HG03469 (cell line): ENCODE data around the gene IRF3.
A peak's percentile ranks its signal among the peaks of the same experiment; 100 is the strongest.

Experiments used
- ATAC-seq: cut with Tn5 transposase; IDR thresholded peaks from one replicate; pipeline ENCODE4 v1.9.1; 2021; ENCODE audit warnings: mild to moderate bottlenecking, moderate library complexity, moderate number of reproducible peaks; ENCODE audit not compliant: unreplicated experiment

The IRF3 gene

GRCh38 chr19:49687566-49688316 is 22.1 kb upstream of the IRF3 start:
- ATAC-seq: no peak

GRCh38 chr19:49687150-49687549 is 21.5 kb upstream of the IRF3 start:
- no peak for ATAC-seq

GRCh38 chr19:49686503-49687088 is 20.9 kb upstream of the IRF3 start:
- no peak for ATAC-seq

- ATAC-seq: no peak
These were observed 20.2 kb upstream of the IRF3 start for GRCh38 chr19:49685845-49686332.

GRCh38 chr19:49684983-49685553 is 19.4 kb upstream of the IRF3 start:
- no peak for ATAC-seq

GRCh38 chr19:49684251-49684982 is 18.8 kb upstream of the IRF3 start:
- ATAC-seq: no peak

- ATAC-seq: no peak
These were observed 18.2 kb upstream of the IRF3 start for GRCh38 chr19:49683814-49684250.

GRCh38 chr19:49682274-49682673 is 16.6 kb upstream of the IRF3 start:
- ATAC-seq: no peak

- ATAC-seq: no peak
These were observed 16.2 kb upstream of the IRF3 start for GRCh38 chr19:49681830-49682229.

GRCh38 chr19:49680421-49681351 is 15.0 kb upstream of the IRF3 start:
- ATAC-seq: no peak

GRCh38 chr19:49679771-49680413 is 14.2 kb upstream of the IRF3 start:
- ATAC-seq: no peak

- ATAC-seq: no peak
These were observed 13.5 kb upstream of the IRF3 start for GRCh38 chr19:49678985-49679770.

- ATAC-seq: no peak
These were observed 12.4 kb upstream of the IRF3 start for GRCh38 chr19:49677901-49678674.

- ATAC-seq: no peak
These were observed 11.7 kb upstream of the IRF3 start, which contains the start of gene PRMT1 for GRCh38 chr19:49677231-49677900. Gene PRMT1 (plus strand): TSS chr19:49677271. CDS start chr19:49677281, 10 bp downstream.

- no peak for ATAC-seq
These were observed 11.2 kb upstream of the IRF3 start for GRCh38 chr19:49676784-49677230.

- peak; percentile 45 for ATAC-seq
These were observed 10.6 kb upstream of the IRF3 start for GRCh38 chr19:49676136-49676783.
